ENCODE data around the gene BBLN.

The BBLN gene

DNA sequence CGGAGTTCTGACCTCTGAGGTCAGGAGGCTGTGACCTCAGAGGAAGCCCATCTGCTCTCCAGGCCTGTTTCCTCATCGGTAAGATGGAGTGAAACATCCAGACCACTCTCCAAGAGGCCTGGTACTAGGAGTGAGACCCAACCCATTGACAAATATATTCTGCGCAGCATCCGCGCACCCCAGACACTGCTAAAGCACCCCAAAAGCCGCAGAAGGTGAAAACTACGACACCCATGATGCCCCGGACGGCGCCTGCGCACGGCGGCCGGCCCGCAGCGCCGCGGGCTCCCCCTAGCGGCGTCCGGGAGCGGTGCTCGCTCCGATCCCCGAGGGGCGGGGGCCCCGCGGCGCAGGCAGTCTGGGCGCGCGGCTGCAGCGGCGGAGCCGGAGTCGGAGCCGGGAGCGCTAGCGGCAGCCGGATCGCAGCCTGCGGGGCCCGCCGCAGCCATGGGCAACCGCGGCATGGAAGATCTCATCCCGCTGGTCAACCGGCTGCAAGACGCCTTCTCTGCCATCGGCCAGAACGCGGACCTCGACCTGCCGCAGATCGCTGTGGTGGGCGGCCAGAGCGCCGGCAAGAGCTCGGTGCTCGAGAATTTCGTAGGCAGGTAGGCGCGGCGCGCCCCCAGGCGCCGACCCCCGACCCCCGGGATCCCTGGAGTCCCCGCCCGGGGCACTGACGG lies 43.1 kb downstream of the BBLN start, which contains the start of gene DNM1:
TSS of gene DNM1 (plus strand) at position 356 of the 683 bp plus-strand sequence. CDS start at position 448, 92 bp downstream.
- TF ChIP-seq, protein P1, sequence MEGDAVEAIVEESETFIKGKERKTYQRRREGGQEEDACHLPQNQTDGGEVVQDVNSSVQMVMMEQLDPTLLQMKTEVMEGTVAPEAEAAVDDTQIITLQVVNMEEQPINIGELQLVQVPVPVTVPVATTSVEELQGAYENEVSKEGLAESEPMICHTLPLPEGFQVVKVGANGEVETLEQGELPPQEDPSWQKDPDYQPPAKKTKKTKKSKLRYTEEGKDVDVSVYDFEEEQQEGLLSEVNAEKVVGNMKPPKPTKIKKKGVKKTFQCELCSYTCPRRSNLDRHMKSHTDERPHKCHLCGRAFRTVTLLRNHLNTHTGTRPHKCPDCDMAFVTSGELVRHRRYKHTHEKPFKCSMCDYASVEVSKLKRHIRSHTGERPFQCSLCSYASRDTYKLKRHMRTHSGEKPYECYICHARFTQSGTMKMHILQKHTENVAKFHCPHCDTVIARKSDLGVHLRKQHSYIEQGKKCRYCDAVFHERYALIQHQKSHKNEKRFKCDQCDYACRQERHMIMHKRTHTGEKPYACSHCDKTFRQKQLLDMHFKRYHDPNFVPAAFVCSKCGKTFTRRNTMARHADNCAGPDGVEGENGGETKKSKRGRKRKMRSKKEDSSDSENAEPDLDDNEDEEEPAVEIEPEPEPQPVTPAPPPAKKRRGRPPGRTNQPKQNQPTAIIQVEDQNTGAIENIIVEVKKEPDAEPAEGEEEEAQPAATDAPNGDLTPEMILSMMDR (IDR thresholded peaks at IDR 0.05; ENCODE audit: extremely low read depth, insufficient read depth, missing control alignments), result peak; percentile 95
- peak; percentile 99 for DNase-seq (ENCODE audit: low spot score)
- in situ Hi-C loops (cut with MboI; ENCODE audit: low pct_unique_long_range_greater_than_20kb, low sequenced_read_pairs, unreplicated experiment), result no loop called here

DNA sequence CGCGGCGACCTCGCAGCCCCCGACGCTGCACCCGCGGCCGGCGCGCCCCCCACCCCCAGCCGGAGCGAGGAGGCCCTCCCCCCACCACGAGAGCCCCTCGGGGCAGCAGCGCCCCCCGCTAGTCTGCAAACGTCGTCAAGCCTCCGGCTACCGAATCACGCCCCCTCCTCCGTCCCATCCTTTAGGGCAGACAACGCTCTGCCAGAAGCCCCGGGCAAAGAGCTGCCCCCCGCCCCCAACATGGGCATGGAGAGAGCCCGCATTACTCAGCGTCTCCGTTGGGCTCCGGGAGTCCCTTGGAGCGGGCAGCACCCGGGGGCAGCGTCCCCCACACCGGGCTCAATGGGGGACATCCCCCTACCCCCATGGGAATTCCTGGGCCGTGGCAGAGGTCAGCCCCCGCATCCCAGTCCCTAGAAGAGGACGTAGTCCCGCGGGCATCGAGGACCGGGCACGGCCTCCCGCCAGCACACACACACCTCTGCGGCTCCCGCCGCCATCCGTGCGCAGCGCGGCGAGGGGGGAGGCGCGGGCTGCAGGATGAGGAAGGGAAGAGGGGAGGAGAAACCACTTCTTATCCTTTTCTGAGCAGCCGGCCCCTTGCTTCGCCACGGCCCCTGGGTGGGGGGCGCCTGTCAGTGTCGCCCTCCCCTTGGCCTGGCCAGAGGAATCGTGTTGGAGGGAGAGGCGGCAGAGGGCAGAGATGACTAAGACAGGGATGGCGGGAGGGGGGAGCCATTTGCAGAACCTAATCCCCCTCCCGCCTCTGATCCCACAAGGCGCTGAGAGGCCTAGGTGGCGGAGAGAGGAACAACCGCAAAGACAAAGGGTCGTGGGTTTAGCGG lies 43.9 kb downstream of the BBLN start:
- no peak for DNase-seq (ENCODE audit: low spot score)
- in situ Hi-C loops (cut with MboI; ENCODE audit: low pct_unique_long_range_greater_than_20kb, low sequenced_read_pairs, unreplicated experiment), result no loop called here
- TF ChIP-seq, protein P1 (IDR thresholded peaks at IDR 0.05; ENCODE audit: extremely low read depth, insufficient read depth, missing control alignments), result no peak

DNA sequence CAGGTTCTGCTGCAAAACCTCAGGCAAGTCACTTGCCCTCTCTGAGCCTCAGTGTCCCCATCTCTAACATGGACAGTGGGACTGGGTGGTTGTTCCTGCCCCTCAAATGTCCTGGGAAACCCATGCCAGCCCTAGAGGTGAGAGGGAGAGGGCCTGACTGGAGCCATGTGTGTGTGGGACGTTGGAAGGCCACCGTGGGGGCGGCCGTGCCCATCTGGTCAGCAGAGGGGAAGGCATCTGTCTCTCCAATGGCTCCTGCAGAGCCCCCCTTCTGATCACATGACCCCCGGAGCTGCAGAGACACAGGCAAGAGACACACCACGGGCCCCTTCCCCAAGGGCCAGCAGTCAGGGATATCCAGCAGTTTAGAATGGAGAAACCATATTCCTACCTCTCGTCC lies 44.8 kb downstream of the BBLN start:
- TF ChIP-seq, protein P1 (IDR thresholded peaks at IDR 0.05; ENCODE audit: extremely low read depth, insufficient read depth, missing control alignments), result no peak
- in situ Hi-C loops (cut with MboI; ENCODE audit: low pct_unique_long_range_greater_than_20kb, low sequenced_read_pairs, unreplicated experiment), result no loop called here

DNA sequence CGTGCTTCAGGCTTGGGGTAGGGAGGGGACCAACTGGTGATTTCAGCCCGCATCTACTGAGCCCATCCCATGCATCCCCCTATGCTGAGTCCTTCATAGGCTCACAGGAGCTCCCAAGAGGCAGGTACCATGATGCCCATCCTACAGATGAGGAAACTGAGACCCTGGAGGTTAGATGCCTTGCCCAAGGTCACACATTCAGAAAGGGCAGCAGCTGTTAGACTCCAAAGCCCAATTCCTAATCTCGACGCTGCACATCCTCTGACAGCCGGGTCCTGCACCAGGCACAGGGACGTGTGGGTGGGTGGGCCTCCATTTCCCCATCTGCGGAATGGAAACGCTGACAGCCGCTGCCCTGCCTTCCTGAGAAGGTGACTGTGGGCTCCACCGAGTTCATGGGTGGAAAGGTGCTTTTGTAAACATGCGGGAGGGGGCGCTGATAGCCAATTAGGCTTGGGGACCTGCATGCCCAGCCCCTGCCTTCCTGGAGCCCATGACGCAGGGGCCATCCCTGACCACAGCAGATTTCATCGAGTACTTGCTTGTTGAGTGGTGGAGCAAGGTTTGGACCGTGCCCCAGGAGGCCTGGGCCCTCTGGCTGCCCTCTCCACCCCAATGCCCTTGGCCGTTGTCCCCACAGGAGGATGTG lies 45.4 kb downstream of the BBLN start:
- in situ Hi-C loops (cut with MboI; ENCODE audit: low pct_unique_long_range_greater_than_20kb, low sequenced_read_pairs, unreplicated experiment), result no loop called here
- TF ChIP-seq, protein P1 (IDR thresholded peaks at IDR 0.05; ENCODE audit: extremely low read depth, insufficient read depth, missing control alignments), result no peak
- no peak for DNase-seq (ENCODE audit: low spot score)

More for the DNA sequence above, 44.8 kb downstream of the BBLN start:
- DNase-seq (ENCODE audit: low spot score), result no peak

DNA sequence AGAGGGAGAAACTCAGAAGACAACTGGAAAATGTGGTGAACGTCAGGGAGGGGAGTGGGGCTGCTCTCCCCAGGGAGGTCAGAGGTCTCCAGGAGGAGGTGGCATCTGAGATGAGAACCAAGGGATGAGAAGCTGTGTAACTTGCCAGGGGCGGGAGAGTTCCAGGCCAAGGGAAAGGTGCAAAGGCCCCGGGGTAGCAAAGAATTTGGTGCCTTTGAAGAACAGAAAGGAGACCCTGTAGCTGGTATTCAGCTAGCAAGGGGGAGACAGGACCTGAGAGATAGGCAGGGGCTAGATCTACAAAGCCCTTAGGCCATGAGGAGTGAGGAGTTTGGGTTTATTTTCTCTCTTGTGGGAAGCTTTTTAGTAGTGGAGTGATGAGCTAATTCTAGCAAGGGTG lies 46.4 kb downstream of the BBLN start:
- DNase-seq (ENCODE audit: low spot score), result no peak
- TF ChIP-seq, protein P1 (IDR thresholded peaks at IDR 0.05; ENCODE audit: extremely low read depth, insufficient read depth, missing control alignments), result no peak
- in situ Hi-C loops (cut with MboI; ENCODE audit: low pct_unique_long_range_greater_than_20kb, low sequenced_read_pairs, unreplicated experiment), result no loop called here

All from GM13977 (cell line).